ENCODE data around the gene PALM.
"Not testable (repeated sequence)": the region's sequence is repeated elsewhere in the genome, so short reads cannot be mapped to it uniquely, and the experiment has no call there.

PALM gene

DNA sequence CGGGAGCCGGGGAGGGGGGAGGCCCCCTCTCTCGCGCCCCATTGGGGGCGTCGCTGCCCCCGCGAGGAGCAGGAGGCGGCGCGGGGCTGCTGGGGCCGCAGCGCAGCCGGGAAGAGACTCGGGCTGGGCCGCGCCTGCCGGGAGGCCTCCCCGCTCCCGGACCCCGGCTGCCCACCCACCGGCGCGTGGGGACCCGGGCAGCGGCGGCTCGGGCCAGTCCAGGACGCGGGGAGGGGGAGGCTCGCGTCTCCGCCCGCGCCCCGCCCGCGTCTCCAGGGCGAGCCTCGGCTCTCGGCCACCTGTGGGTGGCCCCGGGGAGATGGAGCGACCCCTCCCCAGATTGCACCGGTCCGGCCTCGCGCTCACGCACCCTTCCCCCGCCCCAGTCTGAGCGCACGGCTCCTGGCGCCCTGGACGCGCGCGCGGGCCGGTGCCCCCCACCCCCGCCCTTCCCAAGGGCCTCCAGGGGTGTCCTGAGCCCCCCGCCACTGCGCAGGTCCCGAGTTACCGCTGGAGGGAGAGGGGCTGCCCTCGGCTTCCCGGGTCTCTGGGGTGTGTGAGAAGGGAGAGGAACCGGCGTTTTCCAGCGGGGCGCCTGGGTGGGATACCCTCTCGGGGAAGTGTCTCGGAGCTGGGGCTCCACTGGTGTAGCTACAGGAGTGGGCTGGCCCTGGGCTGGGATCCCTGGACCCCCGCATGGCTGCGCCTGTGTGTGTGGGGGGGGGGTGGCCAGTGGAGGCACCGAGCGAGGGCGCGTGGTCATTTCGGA is 645 bp downstream of the PALM start:
- no peak for DNase-seq

DNA sequence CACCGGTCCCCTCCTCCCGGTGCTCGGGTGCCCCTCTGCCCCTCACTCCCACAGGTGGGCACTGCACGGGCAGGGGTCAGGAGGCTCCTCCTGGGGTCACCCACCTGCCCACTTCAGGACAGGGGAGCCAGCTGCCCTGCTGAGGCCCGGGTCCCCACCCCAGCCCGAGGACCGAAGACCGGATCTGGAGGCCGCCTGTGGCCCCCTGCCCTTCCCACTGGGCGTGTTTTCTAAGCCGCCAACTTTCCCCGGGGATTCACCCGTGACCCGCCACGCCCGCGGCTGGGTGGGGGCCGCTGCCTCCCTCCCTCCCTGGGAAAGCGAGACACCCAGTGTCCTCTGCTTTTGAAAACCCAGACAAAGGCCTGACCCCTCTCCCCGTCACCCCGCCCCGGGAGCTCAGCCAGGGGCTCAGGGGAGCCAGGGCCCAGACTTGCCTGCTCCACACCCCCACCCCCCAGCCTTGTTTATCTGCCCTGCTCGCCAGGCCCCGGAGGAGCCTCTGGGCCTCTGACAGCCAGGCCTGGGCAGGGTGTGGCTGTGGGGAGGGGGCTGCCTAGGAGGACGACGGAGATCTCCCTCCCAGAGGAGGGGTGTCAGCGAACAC is 1.3 kb downstream of the PALM start:
- DNase-seq = no peak

DNA sequence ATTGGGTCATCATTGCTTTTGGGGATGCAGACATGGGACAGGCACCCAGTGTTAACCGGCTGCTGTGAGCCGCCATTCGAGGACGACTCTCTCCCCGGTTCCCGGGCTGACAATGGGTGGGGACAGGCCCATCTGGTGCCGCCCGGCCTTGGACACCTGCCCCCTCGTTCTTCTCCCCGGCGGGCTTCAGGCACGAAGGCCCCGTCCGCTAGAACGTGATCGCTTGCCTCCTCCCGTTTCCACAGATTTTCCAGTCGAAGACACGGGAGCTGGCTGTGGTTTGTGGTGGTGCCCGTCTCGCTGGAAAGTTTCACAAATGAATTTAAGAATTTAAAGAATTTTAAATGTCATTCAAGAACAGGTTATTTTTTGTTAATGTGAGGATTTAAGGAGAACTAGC is 2.0 kb downstream of the PALM start:
- DNase-seq = no peak

DNA sequence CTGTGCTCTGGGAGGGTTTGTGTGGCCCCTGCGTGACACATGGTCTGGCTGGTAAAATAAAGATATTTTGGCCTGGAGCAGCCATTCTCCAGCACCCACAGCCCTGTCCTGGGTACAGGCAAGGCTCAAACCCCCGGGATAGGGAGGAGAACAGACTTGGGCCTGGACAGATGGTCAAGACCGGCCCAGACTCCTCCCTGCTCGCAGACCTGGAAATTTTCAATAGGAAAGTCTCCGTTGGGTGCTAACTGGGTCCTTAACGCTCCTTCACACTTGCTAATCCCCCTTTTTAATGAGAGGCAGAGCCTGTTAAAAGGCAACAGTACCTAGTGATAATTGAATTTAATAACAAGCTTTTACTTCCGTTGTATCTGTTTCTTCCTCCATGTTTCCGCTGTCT is 2.5 kb downstream of the PALM start:
- DNase-seq = no peak

DNA sequence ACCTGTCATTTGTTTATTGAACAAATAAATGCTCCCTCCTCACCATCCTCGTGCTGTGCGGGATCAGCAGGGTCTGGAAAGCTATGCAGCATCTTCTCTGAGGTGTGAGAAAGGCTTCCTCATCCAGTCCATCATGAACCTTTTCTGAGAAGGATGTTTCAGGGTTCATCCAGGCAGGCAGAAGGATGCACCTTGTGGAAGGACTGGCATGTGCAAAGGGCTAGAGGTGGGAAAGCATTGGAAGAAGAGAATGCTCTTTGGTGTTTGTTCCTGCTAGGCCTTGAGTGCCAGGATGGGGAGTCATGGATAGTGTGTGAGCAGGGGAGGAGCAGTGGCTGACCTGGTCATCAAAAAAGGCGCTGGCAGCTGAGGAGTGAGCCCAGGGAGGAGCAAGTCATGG is 6.6 kb downstream of the PALM start:
- no peak for DNase-seq

DNA sequence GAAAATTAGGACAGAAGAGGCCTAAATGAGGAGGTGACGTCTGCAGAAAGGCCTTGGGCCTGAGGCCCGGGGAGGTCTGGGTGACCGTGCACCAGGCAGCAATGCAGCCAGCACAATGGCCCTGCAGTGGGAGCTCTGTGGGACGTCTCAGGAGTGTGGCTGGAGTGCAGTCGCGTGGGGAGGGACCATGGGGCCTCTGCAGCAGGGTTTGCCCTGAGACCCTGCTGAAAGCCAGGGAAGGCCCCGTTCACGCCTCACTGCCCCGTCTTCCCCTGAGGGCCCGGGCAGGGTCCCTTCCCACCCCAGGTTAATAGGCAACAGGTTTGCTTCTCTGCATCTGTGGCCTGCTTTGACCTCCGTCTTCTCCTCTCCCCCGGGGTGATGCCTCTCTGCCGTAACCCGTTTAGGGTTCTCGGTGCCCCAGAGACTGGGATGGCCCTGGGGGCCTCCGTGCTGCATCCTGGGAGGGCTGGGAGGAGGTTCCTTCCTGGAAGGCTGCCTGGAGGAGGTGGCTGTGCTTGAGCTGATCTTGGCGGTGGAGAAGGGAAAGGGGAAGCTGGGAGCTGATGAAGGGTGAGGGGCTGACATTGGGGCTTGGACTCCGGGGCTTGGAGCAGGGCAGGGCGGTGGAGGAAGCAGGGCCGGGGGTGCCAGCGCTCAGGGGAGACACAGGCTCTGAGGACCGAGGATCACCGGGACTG is 9.7 kb downstream of the PALM start:
- no peak for DNase-seq

DNA sequence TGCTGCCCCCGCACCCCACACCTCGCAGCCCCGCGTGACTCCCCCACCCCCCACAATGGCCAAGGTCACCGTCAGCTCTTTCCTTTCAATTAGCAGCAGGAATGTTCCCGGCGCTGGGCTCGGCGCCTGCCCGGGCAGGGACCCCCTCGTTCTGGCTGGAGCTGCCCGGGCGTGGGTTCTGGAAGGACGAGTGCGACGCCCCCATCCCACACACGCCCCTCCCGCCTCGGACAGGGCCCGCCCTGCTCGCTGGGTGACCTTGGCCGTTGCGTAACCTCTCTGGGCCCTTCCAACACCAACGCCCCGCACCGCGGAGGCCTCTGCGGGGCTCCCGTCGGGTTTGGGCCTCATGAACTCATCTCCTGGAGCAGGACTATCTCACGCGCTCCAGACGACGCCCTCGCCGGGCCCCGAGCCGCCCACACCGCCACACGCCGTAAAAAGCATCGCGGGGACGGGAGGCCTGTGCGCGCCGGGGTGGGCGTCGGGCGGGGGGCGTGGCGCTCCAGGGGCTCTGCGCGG is 10.3 kb downstream of the PALM start:
- DNase-seq = no peak

DNA sequence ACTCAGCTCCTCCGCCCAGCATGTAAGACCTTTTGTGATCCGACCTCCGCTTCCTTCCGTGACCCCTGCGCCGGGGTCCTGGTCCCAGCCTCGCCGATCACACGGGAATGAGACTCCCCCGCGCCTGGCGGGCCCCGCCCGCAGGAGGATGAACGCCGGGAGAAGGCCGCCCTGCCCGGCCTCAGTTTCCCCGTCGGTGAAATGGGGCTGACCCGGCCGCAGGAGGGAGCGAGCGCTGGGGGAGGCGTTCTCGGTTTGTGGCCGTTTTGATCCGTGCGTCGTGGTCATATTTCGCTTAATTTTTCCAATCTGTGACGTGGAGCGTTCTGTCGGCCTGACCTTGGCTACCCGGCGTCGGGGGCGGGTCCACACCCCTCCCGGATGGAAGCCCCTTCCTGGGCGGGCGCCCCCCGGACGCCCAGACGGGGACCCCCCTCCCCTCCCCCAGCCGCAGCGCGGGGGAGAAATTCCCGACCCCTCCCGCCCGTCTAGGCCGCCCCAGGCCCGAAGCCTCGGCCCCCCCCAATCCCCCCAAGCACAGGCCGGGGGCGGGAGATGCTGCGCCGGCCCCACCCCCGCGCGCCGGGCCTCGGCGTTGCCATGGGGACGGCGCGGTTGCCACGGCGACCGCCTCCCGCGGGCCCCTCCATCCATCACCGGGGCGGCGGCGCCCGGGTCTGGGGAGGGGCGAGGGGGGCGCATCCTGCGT is 11.1 kb downstream of the PALM start:
- no peak for DNase-seq

DNA sequence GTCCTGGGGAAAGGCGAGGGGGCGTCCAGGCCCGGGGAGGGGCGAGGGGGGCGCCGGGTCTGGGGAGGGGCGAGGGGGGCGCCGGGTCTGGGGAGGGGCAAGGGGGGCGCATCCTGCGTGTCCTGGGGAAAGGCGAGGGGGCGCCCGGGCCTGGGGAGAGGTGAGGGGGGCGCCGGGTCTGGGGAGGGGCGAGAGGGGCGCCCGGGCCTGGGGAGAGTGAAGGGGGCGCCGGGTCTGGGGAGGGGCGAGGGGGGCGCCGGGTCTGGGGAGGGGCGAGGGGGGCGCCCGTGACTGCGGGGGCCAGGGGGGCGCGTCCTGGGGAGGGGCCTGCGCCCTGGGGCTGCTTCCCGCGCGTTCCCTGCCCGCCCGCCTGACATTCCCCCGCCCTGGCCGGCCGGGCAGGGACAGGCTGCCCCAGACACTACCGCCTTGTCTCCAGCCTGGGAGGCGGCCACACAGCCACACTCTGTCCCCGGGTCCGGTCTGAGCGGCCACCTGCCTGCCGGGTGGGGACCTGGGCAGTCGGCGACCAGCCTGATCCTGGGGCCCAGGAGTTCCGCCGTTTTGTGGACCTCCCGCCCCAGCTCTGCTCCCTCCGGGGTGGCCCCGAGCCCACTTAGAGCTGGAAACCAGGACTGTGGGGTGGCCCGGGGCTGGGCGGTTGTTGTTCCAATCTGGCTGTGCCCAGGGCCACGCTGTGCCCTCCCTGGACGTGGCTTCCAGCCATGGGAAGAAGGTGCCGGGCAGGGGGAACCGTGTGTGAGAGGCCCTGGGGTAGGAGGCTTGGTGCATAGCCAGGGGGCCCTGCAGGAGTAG is 11.8 kb downstream of the PALM start:
- DNase-seq = no peak

DNA sequence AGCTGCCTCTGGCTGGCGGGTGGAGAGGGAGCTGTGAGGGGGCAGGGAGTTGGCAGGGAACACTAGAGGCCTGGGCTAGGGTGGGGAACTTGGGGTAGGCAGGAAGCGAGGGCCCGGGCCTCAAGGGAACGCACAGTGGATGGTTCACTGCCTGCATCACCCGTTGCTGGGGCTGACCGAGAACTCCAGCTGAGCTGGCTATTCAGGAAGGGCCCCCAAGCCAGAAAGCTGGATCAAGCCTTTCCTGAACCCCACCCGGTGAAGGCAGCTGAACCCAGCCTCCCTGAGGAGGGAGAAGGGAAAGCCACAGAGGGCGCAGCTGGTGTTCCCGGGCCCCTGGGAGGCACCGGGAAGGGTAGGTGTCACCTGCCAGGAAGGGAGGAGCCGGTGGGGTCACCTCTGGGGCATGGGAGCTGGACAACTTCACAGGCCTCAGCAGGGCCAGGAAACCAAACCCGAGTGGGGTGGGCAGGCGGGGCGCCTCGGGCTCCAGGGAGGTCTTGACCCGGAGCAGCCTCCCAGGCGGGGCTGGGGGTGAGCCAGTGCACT is 13.9 kb downstream of the PALM start:
- DNase-seq = no peak

DNA sequence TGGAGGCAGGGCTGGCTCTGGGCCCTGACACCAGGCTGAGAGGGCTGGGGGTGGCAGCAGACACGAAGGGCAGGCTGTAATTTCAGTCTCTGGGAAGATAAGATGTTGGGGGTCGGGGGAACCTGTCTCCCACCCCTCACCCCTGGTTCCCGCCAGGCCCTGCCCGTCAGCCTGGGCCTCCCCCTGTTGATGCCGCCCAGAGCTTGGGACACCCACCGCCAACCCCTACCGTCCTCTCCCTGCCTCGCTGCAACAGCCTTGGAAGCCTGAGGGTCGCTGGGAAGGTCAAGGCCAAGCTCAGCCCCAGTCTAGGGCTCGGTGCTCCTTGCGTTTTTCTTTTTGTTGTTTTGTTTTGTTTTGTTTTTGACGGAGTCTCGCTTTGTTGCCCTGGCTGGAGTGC is 14.5 kb downstream of the PALM start:
- no peak for DNase-seq

DNA sequence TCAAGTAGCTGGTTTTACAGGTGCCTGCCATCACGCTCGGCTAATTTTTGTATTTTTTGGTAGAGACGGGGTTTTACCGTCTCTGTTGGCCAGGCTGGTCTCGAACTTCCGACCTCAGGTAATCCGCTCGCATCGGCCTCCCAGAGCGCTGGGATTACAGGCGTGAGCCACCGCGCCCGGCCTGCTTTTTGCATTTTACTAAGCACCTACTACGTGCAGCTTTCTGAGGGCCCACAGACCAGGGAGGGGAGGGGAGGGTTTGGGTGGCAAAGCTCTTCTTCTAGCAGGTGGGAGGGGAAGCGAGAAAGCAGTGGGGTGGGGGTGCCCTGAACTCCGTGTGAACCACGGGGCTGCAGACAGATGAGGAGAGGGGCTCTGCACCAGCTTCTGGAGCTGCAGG is 15.0 kb downstream of the PALM start:
- no peak for DNase-seq

DNA sequence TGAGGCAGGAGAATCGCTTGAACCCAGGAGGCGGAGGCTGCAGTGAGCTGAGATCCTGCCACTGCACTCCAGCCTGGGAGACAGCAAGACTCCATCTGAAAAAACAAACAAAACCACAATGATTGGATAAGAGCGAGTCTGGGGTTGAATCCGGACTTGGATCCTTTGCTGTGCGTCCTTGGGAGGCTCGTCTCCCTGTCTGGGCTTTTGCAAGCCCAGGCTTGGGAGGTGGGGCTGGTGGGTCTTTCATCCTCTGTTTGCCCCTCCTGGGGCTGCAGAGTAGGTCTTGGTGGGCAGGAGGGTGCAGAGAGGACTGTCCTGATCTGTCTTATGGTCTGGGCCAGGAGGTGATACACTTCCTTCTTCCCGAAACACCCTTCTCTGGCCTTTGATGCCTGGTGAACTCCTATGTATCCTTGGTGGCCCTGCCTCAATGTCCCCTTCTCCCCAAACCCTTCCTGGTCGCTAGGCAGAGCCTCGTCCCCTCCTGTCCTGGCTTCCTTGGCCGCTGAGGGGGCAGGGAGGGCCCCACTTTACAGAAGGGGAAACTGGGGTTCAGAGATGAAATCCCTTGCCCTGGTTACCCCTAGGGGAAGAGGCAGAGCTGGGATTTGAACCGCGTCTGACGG is 16.8 kb downstream of the PALM start:
- DNase-seq = no peak

DNA sequence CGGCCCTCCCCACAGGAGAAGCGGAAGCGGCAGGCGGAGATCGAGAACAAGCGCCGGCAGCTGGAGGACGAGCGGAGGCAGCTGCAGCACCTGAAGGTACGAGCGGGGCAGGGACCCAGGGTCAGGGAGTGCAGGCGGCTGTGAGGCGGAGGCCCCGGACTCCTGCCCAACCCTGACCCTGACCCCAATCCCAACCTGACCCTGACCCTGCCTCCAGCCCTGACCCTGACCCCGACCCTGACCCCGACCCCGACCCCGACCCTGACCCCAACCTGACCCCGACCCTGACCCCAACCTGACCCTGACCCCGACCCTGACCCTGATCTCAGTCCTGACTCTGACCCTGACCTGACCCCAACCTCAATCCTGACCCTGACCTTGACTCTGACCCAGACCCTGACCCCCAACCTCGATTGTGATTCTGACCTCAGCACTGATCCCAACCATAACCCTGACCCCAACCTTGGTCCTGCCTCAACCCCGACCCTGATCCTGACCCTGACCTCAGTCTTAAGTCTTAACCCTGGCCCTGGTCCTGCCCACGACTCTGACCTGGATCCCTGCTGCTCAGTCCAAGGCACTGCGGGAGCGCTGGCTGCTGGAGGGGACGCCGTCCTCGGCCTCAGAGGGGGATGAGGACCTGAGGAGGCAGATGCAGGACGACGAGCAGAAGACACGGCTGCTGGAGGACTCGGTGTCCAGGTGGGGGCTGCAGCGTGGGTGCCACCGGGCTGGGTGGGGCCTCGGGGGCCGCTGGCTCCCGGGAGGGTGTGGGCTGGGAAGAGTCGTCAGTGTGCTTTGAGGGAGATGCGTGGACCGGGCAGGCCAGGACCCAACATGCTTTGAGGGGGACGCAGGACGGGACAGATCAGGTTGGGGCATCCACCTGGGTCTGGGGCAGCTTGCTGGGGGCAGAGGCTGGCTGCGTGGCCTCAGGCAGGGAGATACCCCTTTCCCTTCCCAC is 18.5 kb downstream of the PALM start:
- DNase-seq = no peak

DNA sequence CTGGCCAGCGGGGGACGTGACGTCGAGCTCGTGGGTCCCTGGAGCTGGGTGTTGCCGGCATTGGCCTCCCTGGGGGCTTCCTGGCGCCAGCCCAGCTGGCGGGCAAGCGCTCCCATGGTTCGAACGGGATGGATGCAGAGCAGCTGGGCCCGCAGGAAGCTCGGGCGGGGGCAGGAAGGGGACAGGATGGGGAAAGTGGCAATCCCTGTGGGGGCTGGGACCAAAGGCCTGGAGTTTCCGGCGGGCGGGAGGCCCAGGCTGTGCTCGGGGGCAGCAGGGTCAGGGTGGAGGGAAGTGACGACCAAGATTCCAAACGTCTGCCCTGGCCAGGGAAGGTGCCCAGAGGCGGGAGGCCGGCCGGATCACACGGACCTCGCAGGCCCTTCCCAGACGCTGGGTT is 19.3 kb downstream of the PALM start:
- no peak for DNase-seq

DNA sequence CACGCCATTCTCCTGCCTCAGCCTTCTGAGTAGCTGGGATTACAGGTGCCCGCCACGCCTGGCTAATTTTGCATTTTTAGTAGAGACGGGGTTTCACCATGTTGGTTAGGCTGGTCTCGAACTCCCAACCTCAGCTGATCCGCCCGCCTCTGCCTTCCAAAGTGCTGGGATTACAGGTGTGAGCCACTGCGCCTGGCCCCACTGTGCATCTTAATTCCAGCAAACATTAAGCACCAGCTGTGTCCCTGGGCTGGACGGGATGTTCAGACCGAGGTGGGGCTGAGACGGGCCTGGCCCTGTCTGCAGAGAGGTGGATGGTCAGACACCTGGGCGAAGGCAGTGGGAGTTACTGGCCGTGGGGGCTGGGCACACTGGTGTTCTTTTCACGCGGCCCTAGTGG is 20.8 kb downstream of the PALM start:
- not testable (repeated sequence) for DNase-seq

DNA sequence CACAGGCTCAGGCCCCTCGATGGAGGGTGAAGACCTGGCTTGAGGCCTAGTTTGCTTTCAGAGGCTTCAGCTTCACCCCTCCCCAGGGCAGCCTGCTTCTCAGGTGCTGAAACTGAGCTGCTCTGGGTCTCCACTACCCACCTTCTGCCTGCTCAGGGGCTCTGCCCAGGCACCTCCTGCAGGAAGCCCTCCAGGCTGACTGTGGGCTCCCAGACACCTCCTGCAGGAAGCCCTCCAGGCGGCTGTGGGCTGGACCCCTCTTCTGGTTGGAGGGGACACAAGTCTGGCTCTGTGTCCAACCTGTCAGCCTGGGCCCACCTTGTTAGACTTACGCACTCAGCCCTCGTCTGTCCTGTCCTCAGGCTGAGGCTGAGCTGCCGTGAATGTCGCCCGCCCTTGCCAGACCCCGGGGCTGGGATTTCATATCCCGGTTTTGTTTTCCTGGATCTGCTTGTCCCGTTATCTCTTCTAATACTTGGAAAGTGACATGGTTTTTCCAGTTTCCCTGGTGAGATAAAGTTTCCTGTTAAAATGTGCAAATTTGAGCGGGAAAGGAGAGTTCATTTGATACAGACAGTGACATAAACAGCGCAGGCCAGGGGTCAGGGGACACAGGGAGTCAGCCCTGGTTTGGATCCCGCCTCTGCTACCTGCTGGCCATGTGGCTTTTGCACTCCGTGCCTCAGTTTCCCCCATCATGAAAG is 21.4 kb downstream of the PALM start:
- DNase-seq = no peak

DNA sequence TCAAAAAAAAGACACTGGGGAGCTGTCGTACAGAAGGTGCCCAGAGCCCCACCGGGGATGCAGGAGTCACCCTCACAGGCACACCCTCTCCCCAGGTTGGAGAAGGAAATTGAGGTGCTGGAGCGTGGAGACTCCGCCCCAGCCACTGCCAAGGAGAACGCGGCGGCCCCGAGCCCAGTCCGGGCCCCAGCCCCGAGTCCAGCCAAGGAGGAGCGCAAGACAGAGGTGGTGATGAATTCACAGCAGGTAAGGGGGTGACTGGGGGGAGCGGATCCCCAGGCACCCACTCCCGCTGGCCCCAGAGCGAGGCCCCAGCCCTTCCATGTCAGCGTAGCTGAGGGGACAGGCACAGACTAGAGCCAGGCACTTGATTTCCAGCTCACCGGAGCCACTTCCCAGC is 22.3 kb downstream of the PALM start:
- DNase-seq = no peak

DNA sequence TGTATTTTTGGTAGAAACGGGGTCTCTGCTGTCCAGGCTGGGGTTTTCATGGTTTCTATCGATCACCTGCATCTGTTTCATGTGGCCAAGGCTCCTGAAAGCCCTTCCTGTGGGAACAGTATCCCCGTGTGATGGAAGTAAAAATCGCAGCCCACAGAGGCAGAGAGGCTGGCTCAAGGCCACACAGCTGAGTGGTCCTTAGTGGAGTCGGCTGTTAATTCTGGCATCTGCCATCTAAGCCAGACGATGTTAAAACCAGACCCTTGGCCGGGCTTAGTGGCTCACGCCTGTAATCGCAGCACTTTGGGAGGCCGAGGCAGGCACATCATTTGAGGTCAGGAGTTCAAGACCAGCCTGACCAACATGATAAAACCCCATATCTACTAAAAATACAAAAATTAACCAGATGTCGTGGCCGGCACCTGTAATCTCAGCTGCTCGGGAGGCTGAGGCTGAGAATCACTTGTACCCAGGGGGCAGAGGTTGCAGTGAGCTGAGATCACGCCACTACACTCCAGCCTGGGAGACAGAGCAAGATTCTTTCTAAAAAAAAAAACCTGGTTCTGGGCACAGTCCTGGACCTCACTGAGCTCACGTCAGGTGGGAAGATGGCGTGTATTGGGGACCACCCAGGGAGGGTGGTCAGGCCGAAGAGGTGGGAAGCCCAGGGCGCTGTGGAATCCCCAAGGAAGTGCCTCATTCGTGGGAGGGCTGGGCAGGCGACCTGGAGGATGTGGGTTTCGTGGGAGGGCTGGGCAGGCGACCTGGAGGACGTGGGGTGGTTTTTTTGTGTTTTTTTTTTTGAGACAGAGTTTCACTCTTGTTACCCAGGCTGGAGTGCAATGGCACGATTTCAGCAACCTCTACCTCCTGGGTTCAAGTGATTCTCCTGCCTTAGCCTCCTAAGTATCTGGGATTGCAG is 23.7 kb downstream of the PALM start:
- DNase-seq = no peak
